GM21447 (cell line): ENCODE results near the gene CFAP99.

Experiments
- ATAC-seq: cut with Tn5 transposase; IDR thresholded peaks from one replicate; pipeline ENCODE4 v1.9.1; 2021; ENCODE audit not compliant: unreplicated experiment

The CFAP99 gene

DNA sequence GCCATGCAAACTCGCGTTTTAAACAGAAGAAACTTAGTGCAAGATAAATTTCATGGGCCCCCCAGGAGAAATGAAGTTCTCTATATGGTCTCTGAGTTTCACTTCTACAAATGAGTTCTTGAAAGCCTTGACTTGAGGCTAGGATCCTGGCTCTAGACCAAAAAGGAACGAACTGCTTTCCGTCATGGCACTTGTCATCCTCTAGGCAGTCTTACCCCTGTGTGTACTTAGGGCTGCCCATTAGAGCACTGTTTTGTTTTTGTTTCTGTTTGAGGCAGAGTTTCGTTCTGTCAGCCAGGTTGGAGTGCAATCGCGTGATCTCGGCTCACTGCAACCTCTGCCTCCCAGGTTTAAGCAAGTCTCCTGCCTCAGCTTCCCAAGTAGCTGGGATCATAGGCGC, 79.2 kb downstream of the CFAP99 start:
- peak; percentile 96 for ATAC-seq

DNA sequence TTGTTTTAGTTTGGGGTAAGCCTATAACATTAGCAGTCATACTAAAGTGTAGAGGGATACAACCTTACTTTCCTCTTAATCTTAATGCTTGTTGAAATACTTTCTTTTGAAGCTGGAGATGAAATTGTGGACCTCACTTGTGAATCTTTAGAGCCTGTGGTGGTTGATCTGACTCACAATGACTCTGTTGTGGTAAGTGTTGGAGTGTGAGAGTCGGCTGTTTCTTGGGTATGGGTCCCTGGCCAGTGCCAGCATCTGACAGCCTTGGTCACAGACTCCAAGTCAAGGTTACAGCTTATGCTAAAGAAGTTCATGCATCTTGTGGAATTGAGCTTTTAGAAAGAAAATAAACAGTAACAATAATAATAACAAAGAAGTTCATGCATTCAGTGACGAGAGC, 81.8 kb downstream of the CFAP99 start:
- no peak for ATAC-seq

DNA sequence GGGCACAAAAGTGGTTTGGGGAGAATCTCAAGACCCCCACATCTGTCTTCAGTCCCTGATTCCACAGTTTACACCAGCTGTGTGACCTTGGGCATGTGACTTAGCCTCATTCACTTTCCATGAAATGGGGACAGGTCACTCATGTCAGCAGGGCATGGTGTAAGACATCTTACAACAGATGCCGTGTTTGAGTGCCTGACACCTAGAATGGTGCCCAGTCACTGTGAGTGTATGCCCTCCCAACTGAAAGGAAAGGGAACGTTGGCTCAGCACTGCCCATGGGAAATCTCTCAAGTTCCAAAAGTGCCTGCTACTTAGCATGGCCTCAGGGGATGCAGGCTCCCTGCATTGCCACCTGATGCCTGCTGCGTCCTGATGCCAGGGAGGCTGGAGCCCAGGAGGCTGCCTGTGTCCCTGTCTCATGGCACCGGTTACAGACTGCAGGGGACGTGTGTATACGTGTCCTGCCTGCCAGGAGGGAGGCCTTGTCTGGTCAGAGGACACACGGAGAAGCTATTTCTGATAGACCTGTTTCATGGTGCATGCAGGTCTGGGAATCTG, 82.4 kb downstream of the CFAP99 start:
- no peak for ATAC-seq

DNA sequence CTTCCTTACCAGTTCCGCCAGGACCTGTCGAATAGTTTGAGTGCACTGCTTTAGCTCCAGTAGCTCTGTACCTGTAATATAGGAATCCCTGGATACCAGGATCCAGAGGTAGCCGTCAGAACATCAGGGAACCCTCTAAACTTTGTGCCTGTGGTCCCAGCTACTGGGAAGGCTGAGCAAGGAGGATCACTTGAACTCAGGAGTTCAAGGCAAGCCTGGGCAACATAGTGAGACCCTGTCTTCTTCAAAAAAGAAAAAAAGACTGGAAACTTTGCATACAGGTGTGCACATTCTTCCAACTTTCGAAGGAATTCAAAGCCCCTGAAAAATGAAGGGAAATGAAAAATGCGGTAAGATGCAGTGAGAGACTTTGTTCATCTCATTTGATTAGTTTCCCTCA, 85.1 kb downstream of the CFAP99 start:
- no peak for ATAC-seq

DNA sequence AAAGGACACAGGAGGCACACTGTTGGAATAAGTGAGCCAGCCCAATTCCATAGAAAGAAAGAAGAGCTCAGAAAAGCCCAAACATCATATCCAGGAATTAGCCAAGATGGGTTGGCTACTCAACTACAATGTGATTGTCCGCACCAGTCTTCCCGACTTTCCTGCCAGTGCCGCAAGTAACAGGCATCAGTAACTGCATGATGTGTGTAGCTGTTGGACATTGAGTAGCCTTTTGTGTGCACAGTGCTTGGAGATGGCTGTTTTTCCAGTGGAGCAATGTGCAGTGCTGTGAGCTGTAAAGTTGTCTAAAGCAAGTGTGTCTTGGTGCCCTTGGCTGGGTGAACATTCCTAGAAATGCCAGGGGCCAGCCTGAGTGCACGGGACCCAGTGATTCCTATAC, 88.5 kb downstream of the CFAP99 start:
- ATAC-seq = no peak

DNA sequence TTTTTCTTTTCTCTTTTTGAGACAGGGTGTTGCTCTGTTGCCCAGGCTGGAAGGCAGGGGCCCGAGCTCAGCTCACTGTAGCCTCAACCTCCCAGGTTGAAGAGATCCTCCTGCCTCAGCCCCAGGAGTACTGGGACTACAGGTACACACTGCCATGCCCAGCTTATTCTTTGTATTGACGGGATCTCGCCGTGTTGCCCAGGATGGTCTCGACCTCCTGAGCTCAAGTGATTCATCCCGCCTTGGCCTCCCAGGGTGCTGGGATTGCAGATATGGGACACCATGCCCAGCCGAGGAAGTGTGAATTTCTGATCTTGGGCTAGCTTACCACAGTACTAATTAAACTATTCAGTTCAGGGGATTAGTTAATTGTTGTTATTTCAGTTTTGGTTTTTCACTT, 89.1 kb downstream of the CFAP99 start:
- ATAC-seq = no peak

DNA sequence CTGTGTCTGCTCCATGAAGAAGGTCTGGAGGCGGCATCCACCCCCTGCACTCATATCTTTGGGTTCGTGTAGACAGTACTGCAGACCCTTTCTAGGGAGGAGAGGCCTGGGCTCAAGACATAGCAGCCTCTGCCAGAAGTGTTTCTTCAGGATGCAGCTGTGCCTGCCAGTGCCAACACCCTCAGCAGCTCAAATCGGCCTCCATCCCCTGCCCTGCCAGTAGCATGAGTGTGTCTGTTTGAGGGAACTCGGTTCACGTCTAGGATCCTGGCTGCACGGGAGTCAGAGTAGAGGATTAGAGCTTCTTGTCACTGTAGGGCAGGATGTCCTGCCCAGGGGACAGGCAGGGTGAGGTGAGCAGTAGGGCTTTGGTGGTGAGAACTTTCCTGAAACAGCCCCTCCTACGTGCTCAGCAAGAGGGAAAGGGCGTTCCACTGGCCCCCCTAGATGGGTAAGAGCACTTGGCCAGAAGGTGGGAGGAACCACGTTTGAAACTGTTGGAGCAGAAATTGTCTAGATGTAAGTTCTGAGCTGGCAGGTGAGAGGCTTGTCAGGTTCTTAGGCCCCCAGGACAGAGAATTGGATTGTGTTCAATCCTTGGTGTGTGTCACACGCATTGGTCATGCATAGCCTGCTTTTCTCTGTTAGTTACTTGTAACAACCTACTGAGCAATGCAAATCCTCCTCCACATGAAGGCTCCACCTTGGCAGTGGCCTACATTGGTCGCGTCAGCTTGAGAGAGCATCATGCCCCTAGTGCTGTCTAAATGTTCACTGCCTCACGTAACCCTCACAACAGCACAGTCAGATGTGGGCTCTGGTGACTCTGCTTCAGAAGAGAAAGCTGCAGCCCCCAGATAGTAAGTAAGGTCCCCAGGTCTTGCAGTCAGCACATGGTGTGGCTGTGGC, 91.8 kb downstream of the CFAP99 start:
- no peak for ATAC-seq

DNA sequence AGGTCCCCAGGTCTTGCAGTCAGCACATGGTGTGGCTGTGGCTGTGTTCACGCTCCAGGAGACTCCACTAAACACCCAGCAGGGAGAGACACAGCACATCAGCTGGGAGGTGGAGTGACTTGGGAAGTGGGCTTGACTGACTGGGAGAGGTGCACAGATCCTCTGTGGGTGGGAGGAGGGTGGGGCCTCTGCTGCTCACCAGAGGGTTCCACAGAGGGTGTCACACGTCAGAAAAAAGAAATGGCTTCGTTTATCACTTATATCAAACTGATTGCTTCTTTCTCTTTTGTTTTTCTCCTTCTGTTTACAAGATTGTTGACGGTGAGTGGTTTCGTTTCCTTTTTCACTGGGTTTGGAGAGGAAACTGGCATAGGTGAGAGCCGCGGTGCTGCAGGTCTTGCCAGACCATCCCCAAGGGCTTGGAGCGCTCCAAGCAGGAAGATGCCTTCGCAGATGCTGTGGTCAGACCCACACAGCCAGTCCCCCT, 92.9 kb downstream of the CFAP99 start:
- no peak for ATAC-seq
